SH-SY5Y (cell line): ENCODE data around the gene SLC6A18.

Experiments
- GATA2 ChIP-seq: IDR thresholded peaks from 2 replicates; pipeline ENCODE4 v1.6.1; 2011; ENCODE audit warnings: mild to moderate bottlenecking, low read depth, low read length
- GATA3 ChIP-seq: IDR thresholded peaks from 2 replicates; pipeline ENCODE4 v1.6.1; 2011; ENCODE audit warnings: low read depth, mild to moderate bottlenecking, low read length, moderate library complexity

DNA sequence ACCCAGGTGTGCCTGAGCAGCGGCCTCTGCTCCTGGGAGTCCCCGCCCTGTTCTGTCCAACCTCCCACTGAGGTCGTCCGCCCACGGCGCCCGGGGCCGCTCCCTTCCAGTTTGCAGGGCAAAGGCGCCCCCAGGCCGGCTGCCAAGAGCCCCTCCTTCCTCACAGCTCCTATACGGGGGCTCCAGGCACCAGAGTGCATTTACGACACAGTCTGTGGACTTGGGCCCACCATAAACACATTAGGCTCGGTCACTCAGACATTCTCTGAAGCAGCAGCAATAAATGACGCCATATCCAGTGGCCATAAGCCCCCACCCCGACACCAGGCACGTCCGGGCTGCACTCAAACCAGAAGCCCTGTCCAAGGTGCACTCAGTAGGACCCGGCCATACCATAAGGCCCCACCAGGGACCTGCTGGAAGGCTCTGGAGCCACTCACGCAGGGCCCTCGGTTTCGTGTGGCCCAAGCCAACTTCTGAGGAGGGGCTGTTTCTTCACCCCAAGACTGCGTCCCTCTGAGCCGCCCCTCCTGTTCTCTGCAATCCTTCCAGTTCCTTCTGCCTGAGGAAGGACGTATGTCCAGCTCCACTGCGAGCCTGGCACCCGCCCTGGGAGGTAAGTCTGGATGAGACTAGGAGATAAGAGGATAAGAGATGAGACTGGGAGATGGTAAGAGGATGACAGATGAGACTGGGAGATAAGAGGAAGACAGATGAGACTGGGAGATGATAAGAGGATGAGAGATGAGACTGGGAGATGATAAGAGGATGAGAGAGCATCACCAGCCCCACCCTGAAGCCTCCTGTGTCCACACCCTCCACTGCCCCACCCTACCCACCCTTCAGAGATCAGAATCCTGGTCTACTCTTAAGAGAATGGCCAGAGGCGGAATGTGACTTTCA, 26.7 kb downstream of the SLC6A18 start:
- TF ChIP-seq GATA2 (peak; percentile 27; the same call in 1 of the 2 replicates), GATA3 (no peak)
